C4-2B (cell line): ENCODE data around the gene SEMA3A.

Experiments used
- H3K27ac ChIP-seq: fragments of 450-650 bp; 2 replicates; pipeline ENCODE4 v1.5.1; 2017
- CTCF ChIP-seq: fragments of 450-650 bp; conservative IDR thresholded peaks from 2 replicates; pipeline ENCODE4 v1.5.1; 2017; ENCODE audit warnings: mild to moderate bottlenecking
- ZFX ChIP-seq: fragments of 450-650 bp; IDR thresholded peaks from 2 replicates; pipeline ENCODE4 v1.6.1; 2017

SEMA3A gene

DNA sequence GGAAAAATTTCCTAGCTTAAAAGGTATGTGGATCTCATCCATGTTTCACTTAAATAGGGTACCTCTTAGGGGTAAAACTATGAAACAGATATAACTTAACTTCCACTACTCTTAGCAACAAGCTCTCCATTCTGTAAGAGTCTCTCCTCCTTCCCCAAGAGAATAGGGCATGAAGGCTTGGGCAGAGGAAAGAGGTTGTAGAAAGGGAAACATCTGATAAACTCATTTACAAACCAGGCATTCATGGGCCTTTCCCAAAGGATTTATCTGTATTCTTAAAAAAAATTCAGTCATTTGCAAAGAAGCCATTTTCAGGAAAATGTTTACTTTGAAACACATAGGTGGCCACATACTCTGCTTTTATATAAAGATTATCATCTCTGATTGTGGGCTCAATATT lies 82.7 kb downstream of the SEMA3A start:
- no peak overlapping the region for H3K27ac ChIP-seq
- TF ChIP-seq CTCF (no peak), ZFX (no peak)

- TF ChIP-seq CTCF (no peak), ZFX (no peak)
- no peak overlapping the region for H3K27ac ChIP-seq
Measured at GRCh38 chr7:84110400-84110799, 84.2 kb downstream of the SEMA3A start.

- no peak overlapping the region for H3K27ac ChIP-seq
- TF ChIP-seq CTCF, result no peak
- no peak for TF ChIP-seq ZFX
Measured at GRCh38 chr7:84108787-84109186, 85.8 kb downstream of the SEMA3A start.

GRCh38 chr7:84108119-84108518 lies 86.5 kb downstream of the SEMA3A start:
- TF ChIP-seq CTCF (no peak), ZFX (no peak)
- H3K27ac ChIP-seq, result no peak overlapping the region

GRCh38 chr7:84107259-84107658 lies 87.3 kb downstream of the SEMA3A start:
- TF ChIP-seq CTCF, result no peak
- TF ChIP-seq ZFX, result no peak
- H3K27ac ChIP-seq, result no peak overlapping the region

DNA sequence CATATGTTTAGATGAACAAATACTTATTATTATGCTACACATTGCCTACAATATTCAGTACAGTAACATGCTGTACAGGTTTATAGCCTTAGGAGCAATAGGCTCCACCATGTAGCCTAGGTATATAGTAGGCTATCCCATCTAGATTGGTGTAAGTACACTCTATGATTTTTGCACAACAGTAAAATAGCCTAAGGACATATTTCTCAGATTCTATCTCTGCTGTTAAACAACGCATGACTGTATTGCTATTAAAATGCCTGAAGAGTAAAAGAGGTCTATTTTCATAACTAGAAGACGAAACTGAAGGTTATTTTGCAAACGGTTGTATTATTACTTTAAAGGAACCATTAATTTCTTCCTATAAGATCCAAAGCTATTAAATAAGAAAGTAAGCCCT lies 88.3 kb downstream of the SEMA3A start:
- TF ChIP-seq ZFX, result no peak
- no peak for TF ChIP-seq CTCF
- no peak overlapping the region for H3K27ac ChIP-seq

GRCh38 chr7:84105586-84105985 lies 89.0 kb downstream of the SEMA3A start:
- no peak overlapping the region for H3K27ac ChIP-seq
- no peak for TF ChIP-seq CTCF
- TF ChIP-seq ZFX, result no peak
